ENCODE results near the gene DRC1.
A peak's percentile ranks its signal among the peaks of the same experiment; 100 is the strongest.
"Not testable (repeated sequence)": the region's sequence is repeated elsewhere in the genome, so short reads cannot be mapped to it uniquely, and the experiment has no call there.

The DRC1 gene

DNA sequence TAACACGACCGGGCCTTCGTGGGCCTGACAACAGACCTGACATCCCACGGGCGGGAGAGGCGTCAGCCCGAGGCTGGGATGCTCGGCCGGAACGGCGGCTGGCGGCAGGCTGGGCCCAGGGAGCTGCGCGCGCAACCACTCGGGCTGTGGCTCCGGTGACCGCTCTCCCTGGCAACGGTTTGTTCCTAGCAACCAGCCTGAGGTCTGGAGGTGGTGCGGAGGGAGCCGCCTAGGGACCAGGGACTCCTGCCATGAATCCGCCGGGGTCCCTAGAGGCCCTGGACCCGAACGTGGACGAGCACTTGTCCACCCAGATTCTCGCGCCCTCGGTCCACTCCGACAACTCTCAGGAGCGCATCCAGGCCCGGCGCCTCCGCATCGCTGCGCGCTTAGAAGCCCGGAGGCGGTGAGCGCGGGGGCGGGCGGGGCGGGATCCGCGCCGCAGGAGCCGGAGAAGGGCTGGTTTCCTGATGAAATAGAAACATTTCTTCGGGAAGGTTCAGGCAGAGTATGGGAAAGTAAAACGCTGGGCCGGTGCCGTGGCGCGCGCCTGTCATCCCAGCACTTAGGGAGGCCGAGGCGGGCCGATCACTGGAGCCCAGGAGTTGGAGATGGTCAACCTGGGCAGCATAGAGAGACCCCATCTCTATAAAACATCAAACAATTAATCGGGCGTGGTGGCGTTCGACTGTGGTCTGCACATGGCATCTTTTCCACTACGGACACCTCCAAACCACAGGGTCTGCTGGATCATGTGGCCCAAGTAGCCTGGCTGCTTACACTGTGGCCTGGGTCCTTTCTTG is at the start of gene DRC1:
DRC1 (plus strand) TSS at position 182 of the 803 bp plus-strand sequence; CDS start at position 252, 70 bp downstream.
- DNase-seq (ENCODE audit: low spot score): peak; percentile 85

DNA sequence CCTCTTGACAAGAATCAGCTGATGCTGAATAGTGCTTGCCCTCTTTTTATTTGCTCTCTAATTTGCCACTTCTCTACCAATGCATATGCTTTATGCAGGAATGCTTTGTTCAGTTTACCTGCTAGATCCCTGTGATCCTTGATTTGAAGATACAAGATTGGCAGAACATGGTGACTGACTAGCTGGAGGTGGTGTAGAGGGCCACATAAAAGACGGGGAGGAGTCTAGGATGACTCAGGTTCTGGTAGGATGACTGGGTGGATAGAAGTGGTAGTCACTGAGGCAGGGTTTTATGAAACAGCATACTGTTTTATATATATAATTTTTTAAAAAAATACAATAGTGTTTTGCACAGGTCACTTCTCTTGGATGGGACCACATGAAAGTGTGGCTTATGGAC is 48.8 kb upstream of the DRC1 start:
- DNase-seq (ENCODE audit: low spot score): no peak

DNA sequence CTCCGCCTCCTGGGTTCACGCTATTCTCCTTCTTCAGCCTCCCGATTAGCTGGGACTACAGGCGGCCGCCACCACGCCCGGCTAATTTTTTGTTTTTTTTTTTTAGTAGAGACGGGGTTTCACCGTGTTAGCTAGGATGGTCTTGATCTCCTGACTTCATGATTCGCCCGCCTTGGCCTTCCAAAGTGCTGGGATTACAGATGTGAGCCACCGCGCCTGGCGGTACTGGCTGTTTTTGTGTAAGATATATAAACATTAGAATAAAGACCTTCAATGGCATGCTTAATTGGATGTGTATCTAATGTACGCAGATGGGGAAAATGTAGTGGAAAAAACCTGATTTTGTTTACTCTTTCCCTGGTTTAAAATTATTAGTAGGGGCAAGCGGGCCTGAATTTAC is 47.3 kb upstream of the DRC1 start:
- DNase-seq (ENCODE audit: low spot score): not testable (repeated sequence)

DNA sequence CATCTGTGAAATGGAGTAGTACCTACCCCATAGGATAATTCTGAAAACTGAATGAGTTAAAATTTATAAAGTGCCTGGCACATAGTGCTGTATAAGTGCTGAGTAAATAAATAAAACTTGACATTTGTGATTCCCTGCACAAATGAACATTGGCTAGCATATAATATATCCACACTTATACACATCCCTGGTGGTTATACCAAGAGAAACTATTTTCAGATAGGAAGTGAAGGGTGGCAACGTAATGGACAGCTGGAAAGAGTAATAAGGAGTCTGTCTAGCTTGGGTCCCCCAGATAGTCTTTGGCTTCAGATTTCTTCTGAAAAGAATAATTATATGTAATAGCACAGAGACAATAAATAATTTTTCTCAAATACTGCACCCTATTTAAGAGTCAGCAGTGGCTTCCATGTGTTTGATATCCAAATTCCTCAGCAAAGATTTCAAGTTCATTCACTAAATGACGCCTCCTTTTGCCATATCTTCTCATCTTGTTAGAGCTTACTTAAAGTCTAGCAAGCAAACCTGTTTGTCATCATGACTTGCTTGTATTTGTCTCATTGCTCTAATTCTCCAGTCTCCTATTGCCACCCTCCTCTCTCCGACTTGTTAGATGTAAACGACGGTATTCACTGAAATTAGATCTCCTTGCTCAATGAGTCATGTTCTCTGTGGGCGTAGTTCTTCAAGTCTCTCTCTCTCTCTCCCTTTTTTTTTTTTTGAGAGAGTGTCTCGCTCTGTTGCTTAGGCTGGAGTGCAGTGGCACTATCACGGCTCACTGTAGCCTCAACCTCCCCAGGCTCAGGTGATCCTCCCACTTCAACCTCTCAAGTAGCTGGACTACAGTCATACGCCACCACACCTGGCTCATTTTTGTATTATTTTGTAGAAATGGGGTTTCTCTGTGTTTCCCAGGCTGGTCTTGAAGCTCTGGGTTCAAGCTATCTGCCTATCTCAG is 46.4 kb upstream of the DRC1 start:
- no peak for DNase-seq (ENCODE audit: low spot score)

DNA sequence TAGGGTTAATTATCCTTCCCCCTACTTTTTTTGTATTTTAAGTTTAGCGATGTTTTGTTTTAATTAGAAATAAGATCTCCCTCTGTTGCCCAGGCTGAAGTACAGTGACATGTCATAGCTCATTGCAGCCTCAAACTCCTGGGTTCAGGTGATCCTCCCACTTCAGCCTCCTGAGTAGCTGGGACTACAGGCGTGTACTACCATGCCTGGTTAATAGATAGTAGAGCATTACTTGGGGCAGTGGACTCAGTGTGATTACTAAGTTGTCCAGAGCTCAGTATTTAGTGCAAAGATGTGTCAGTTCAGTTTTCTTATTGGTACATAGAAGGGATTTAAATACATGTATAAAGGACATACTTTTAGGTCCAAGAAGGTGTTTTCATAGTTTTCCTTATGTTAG is 45.6 kb upstream of the DRC1 start:
- no peak for DNase-seq (ENCODE audit: low spot score)

DNA sequence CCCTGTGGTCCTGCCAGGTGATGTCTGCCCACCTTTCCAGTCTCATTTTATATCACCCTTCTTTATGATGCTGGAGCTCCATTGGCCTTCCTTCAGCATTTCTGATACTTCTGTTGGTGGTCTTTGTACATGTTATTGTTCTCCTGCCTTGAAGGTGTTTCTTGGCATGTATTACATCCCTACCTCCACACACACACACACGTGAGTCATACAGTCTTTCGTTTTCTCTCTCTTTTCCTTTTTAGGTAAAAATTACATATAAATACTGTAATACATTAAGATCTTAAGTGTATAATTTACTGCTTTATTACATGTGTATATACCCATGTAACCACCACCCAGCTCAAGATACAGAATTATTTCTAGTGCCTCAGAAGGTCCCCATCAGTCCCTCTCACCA is 44.9 kb upstream of the DRC1 start:
- no peak for DNase-seq (ENCODE audit: low spot score)

DNA sequence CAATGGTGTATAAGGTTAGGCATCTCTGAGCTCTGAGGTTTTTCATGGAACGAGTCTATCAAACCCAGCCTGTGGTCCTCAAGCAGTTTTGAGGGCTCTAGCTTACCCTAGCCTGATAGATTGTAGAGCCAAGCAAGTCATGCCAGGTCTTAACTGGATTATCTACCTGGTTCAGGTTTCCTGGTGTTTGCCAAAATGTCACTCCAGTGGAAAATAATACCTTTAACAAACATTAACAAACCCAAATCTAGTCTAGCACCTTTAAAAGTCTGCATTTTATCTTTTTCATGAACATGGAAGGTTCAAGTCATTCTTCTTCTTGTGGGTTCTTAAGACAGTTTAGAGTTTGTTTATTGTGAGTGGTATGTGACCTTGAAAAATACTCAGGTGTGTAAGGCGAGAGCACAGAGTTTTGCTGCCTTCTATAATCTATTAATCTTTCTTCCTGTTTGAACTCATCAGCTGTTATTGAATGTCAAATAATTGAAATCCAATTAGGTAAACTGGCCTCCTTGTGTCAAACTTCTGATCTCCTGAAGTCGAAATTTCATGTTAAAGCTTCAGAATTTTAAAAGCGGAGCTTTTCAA is 41.7 kb upstream of the DRC1 start:
- DNase-seq (ENCODE audit: low spot score): no peak

DNA sequence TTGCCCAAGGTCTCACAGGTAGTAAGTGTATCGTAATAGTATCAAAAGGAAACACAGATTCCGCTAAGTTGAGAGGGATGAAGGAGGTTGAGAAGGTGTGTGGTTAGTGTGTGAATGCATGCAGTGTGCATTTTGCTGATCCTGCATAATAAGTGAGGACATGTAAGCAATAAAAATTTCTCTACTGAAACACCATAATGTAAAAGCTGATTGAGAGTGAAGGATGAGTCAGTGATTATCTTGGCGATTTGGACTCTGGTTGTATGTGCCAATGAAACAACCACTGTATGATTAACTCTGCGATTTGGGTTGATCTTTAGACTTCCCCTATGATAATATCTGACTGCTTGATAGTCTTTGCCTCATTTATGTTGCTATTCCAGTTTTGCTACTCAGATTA is 38.4 kb upstream of the DRC1 start:
- no peak for DNase-seq (ENCODE audit: low spot score)

DNA sequence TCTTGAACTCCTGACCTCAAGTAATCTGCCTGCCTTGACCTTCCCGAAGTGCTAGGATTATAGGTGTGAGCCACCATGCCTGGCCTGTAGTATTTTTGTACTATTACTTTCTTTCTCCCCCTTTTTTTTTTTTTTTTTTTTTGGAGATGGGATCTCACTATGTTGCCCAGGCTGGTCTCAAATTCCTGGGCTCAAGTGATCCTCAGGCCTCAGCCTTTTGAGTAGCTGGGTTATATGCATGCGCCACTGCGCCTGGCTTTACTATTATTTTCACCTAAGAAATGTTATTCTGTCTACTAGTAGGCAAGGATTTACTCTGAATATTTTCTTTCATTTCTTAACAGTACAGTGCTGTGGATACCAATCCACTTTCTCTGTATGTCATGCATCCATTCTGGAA is 37.8 kb upstream of the DRC1 start:
- no peak for DNase-seq (ENCODE audit: low spot score)

DNA sequence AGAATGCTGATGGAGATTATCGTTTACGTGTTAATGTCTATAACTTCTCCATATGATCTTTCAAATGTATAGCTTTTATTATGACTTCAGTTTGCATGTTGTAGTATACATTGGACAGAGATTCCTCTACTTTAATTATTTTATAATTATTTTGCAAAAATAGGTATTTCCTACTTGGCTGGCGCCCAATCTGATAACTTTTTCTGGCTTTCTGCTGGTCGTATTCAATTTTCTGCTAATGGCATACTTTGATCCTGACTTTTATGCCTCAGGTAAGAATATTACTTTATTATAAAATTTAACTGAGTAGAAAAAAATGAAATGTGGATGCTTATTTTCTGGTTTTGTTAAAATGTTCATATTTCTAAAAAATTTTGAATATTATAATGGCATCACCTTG is 37.1 kb upstream of the DRC1 start:
- no peak for DNase-seq (ENCODE audit: low spot score)

DNA sequence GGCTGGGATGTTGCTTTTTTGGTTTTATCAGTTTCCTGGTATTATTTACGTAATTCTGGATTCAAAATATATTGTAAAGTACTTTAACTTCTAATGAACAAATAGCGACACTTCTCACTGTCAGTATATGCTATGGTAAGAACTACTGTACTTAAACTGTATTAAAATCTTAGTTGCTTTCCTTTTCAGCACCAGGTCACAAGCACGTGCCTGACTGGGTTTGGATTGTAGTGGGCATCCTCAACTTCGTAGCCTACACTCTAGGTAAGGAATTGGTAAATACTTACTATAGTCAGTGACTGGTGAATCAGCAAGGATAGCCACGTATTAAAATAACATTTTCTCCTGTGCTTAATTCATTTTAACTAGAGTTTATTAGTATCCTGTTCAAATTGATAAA is 34.8 kb upstream of the DRC1 start:
- no peak for DNase-seq (ENCODE audit: low spot score)

DNA sequence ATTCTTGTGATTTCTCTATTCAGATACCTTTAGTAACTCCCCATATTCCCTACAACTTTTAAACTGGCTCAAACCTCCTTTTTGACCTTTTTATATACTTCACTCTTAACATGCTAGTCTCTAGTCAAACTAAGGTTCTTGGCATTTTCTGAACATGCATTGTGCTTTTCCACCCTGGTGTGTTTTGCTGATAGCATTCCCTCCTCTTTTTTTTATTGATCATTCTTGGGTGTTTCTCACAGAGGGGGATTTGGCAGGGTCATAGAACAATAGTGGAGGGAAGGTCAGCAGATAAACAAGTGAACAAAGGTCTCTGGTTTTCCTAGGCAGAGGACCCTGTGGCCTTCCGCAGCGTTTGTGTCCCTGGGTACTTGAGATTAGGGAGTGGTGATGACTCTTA is 32.1 kb upstream of the DRC1 start:
- DNase-seq (ENCODE audit: low spot score): not testable (repeated sequence)

DNA sequence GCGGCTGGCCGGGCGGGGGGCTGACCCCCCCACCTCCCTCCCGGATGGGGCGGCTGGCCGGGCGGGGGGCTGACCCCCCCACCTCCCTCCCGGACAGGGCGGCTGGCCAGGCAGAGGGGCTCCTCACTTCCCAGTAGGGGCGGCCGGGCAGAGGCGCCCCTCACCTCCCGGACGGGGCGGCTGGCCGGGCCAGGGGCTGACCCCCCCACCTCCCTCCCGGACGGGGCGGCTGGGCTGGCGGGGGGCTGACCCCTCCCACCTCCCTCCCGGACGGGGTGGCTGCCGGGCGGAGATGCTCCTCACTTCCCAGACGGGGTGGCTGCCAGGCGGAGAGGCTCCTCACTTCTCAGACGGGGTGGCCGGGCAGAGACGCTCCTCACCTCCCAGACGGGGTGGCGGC is 30.8 kb upstream of the DRC1 start:
- not testable (repeated sequence) for DNase-seq (ENCODE audit: low spot score)

DNA sequence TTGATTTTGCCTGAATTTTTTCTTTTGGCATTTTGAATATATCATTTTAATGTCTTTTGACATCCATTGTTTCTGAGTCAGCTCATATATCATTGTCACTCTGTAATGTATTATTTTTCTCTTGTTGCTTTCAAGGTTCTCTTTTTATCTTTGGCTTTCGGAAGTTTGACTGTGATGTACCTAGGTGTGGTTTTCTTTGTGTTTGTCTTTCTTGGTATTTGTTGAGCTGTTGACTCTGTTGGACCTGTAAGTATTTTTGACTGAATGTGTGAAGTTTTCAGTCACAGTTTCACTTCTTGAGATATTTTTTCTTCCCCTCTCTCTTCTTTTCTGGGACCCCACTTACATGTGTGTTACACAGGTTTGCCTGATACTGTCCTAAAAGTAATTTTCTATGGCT is 24.9 kb upstream of the DRC1 start:
- no peak for DNase-seq (ENCODE audit: low spot score)

DNA sequence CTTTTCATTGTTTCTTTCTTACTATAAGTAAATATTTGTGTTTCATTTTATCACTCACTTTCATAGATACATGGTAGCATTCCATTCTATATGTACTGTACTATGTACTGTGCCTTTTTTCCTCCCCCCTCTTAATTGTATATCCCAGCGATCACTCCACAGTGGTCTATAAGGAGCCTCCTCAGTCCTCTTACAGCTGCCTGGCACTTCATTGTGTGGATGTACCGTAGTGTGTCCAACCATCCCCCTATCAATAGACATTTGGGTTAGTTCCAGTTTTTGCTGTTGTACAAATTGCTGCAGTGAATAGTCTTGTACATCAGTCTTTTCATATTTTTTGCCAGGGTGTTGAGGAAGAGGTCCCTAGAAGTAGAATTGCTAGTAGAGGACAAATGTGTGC is 21.4 kb upstream of the DRC1 start:
- no peak for DNase-seq (ENCODE audit: low spot score)

DNA sequence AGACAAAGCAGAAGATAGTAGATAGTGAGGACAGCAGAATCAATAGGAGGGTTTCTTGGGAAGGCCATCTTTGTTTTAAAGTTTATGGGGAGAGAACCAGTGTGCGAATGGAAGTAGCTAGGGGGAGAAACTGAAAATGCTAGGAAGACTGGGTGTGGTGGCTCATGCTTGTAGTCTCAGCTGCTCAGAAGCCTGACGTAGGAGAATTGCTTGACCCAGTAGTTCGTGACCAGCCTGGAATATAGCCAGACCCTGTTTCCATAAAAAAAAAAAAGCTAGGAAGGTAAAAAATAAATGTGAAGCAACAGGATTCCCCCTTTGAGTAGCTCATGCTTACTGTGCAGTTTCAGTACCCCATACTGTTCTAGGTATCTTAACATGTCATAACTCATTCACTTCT is 19.2 kb upstream of the DRC1 start:
- DNase-seq (ENCODE audit: low spot score): no peak

DNA sequence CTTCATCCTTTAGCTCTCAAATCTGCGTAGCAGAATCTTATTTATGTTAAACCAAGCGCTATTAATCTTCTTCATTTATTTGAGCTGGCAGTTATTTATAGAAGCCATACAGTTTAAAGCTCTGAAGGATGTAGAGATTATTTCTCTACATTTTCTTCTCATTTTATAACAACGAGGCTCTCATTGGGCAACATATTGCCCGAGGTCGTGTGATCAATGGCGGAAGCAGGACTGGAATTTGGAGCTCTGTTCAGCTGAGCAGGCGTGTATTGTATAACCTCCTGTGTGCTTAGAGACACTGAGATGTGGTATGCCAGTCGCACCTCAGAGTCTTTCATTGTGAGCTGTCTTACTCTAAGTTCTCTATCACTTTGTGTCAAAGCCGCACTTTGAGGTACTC is 17.5 kb upstream of the DRC1 start:
- DNase-seq (ENCODE audit: low spot score): no peak

DNA sequence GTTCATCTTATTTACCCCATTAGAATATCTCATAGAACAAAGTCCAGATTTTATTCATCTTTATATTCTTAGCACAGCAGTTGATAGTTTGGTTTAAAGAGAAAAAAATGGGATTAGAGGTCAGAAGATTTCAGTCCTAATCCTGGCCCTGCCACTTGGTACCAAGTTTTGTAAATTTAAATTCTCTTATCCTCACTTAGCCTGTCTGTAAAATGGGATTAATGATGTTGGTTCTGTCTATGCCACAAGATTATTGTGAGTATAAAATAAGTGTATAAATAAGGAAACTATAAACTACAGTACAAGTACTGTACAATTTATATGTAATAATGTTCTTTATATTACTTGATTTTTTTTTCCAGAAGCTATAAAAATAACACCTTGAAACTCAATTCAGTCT is 17.1 kb upstream of the DRC1 start:
- DNase-seq (ENCODE audit: low spot score): no peak

DNA sequence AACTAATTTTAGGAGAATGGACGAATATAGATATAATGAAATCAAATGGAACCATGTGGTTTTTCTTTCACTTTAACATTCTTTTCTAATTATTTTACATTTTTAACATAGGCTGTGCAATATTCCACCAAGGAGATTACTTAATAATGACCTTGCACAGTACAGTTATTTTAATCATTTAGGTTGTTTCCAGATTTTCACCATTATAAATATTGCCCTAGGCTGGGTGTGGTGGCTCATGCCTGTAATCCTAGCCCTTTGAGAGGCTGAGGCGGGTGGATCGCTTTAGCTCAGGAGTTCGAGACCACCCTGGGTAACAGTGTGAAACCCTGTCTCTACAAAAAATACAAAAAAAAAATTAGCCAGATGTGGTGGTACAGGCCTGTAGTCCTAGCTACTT is 14.5 kb upstream of the DRC1 start:
- no peak for DNase-seq (ENCODE audit: low spot score)

DNA sequence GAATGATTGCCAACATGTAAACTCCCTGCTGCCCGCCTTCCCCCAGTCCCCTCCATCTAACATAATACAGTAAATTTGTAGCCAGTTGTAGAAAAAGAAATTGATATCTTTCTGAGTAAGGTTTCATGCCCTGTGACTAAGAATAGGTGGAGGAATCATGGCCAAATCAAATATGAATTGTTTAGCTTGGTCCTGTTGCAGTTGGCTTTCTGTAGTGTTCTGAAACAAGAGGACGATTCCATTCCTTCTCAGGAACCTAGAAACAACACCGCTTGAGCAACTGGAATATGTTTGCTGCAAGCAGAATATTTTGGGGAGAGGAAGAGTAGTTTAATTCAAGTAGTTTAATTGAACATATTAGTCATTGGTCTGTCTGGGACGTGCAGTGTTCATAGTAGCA is 7.0 kb upstream of the DRC1 start:
- no peak for DNase-seq (ENCODE audit: low spot score)

DNA sequence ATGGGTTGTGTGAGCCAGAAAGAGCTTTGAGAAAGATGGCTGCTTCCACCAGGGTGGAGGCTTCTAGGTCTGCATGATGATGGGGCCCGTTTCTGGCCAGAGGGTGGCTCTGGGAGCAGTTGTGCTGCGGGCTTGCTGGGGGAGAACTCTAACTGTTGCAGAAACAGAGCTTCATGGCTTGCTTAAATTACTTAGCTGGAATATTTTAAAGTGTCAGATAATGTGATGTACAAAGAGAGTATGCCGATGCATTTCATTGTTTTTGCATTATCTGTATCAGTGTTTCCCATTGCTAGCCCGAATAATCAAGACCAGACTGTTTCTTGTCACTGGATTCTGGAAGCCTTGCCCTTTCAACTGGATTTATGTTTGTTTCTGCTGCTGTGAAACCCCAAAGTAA is 6.3 kb upstream of the DRC1 start:
- no peak for DNase-seq (ENCODE audit: low spot score)

DNA sequence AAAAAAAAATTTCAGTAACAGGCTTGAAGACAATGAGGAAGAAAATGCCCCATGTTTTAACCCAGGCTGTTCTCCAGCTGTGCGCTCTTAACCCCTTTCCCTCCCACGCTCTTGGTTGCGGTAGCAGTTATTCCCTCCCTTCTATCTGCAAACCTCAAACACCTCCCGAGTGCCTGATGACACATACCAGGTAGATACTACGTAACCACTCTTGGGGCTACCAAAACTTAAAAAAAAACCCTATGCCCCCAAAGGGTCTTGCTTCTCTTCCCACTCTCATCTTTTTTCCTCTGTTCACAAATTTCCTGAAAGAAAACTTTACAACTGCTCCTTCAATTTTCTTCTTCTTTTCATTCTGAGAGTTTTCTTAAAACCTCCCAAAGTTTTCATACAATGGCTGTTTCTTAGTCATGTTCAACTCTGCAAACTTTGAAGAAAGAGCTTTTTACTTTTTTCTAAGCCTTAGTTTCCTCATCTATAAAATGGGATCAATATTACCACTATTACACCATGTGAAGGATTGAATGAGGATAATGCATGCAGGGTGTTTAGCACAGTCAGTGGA is 4.9 kb upstream of the DRC1 start:
- no peak for DNase-seq (ENCODE audit: low spot score)

Measured in left forelimb (tissue), 1 donor.